Uterus (tissue), 4 donors: ENCODE data around the gene PSMB7. TPM values are rescaled to one million over a fixed set of nuclear protein-coding genes. Genes with fewer than 3 reads are reported as not detected.
"Not testable (repeated sequence)": the region's sequence is repeated elsewhere in the genome, so short reads cannot be mapped to it uniquely, and the experiment has no call there.

Source experiments
- DNase-seq, 2 donors: peaks; one replicate each; pipeline ENCODE4 v3.0.0-alpha.2; 2019 to 2020
- H3K27ac ChIP-seq, 2 donors: fragments of 200-600 bp; sonication (generic); 1 replicate in 1 of 2; 2 replicates in 1 of 2; pipeline ENCODE4 v1.5.1; 2016 to 2018
- H3K27me3 ChIP-seq, 2 donors: fragments of 200-600 bp; sonication (generic); one replicate each; pipeline ENCODE4 v1.5.1; 2018 to 2019; ENCODE audit warnings: control low read depth in 1 of 2
- H3K36me3 ChIP-seq, 2 donors: fragments of 200-600 bp; sonication (generic); one replicate each; pipeline ENCODE4 v1.5.1; 2019; ENCODE audit warnings: control low read depth in 1 of 2
- H3K4me1 ChIP-seq, 2 donors: fragments of 200-600 bp; sonication (generic); one replicate each; pipeline ENCODE4 v1.5.1; 2018 to 2019; ENCODE audit warnings: control low read depth in 1 of 2
- H3K4me3 ChIP-seq, 2 donors: fragments of 200-600 bp; sonication (generic); 1 replicate in 1 of 2; 2 replicates in 1 of 2; pipeline ENCODE4 v1.5.1; 2018 to 2019; ENCODE audit warnings: mild to moderate bottlenecking in 1 of 2
- H3K9me3 ChIP-seq, 2 donors: fragments of 200-600 bp; sonication (generic); one replicate each; pipeline ENCODE4 v1.5.1; 2019; ENCODE audit warnings: control low read depth in 1 of 2
- POLR2A ChIP-seq, 2 donors: fragments of 450-650 bp; IDR thresholded peaks; one replicate each; pipeline ENCODE4 v1.6.1; 2016; ENCODE audit warnings: antibody characterized with exemption in 2 of 2, mild to moderate bottlenecking in 1 of 2, moderate library complexity in 1 of 2
- intact Hi-C: fragments of 100-400 bp; cut with DNase I; formaldehyde crosslinking; loops from one replicate; pipeline ENCODE4 v1.15.1; 2023; ENCODE audit warnings: low total_unique reads
- total RNA-seq, 4 donors: library from RNA; depleted of rRNA in 3 of 4; stranded (reverse); fragments of >200 nt in 3 of 4; gene quantifications; one replicate each; pipeline versions ENCODE4 v1.1.0 to v1.2.4, GENCODE V29; 2014 to 2023
- TF ChIP-seq, protein P1 (sequence below), 4 experiments: fragments of 200-600 bp in 2 of 4; fragments of 450-650 bp in 2 of 4; sonication (generic) in 2 of 4; IDR thresholded peaks; one replicate each; pipeline ENCODE4 v1.5.1; 2016 to 2019; ENCODE audit warnings: antibody characterized with exemption in 4 of 4, mild to moderate bottlenecking in 2 of 4, moderate library complexity in 1 of 4
- donor health status: DM: yes; HTN: yes; CAD: no.

The PSMB7 gene
- total RNA-seq, 4 donors from 2014 or later: 86.1 to 292 (median 94.7) TPM

GRCh38 chr9:124429530-124429867, 14.3 kb upstream of the PSMB7 start:
- Histone ChIP-seq H3K9me3 (no peaks in the 10 kb centered on the region), H3K27me3 (no peaks in the 10 kb centered on the region), H3K4me3 (no peak overlapping the region), H3K4me1 (no peaks in the 10 kb centered on the region), H3K36me3 (no peaks in the 10 kb centered on the region), H3K27ac (no peak overlapping the region)
- DNase-seq: no peak
- intact Hi-C loops: no loop called here
- no peak for TF ChIP-seq POLR2A (IDR thresholded peaks at IDR 0.05)
- TF ChIP-seq, protein P1, sequence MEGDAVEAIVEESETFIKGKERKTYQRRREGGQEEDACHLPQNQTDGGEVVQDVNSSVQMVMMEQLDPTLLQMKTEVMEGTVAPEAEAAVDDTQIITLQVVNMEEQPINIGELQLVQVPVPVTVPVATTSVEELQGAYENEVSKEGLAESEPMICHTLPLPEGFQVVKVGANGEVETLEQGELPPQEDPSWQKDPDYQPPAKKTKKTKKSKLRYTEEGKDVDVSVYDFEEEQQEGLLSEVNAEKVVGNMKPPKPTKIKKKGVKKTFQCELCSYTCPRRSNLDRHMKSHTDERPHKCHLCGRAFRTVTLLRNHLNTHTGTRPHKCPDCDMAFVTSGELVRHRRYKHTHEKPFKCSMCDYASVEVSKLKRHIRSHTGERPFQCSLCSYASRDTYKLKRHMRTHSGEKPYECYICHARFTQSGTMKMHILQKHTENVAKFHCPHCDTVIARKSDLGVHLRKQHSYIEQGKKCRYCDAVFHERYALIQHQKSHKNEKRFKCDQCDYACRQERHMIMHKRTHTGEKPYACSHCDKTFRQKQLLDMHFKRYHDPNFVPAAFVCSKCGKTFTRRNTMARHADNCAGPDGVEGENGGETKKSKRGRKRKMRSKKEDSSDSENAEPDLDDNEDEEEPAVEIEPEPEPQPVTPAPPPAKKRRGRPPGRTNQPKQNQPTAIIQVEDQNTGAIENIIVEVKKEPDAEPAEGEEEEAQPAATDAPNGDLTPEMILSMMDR (IDR thresholded peaks at IDR 0.05): no peak

- no peak for DNase-seq
- Histone ChIP-seq H3K9me3 (no peaks in the 10 kb centered on the region), H3K4me3 (no peak overlapping the region), H3K27me3 (no peaks in the 10 kb centered on the region), H3K27ac (no peak overlapping the region), H3K4me1 (no peaks in the 10 kb centered on the region), H3K36me3 (no peaks in the 10 kb centered on the region)
- intact Hi-C loops: no loop called here
- TF ChIP-seq, protein P1 (IDR thresholded peaks at IDR 0.05): no peak
- TF ChIP-seq POLR2A (IDR thresholded peaks at IDR 0.05): no peak
Observed at GRCh38 chr9:124428751-124429529, 13.7 kb upstream of the PSMB7 start.

- intact Hi-C loops: no loop called here
- Histone ChIP-seq H3K27ac (no peak overlapping the region), H3K27me3 (no peaks in the 10 kb centered on the region), H3K9me3 (no peaks in the 10 kb centered on the region), H3K4me3 (no peak overlapping the region), H3K4me1 (no peaks in the 10 kb centered on the region), H3K36me3 (no peaks in the 10 kb centered on the region)
- TF ChIP-seq POLR2A (IDR thresholded peaks at IDR 0.05): no peak
- TF ChIP-seq, protein P1 (IDR thresholded peaks at IDR 0.05): no peak
- no peak for DNase-seq
Observed at GRCh38 chr9:124427281-124427680, 12.0 kb upstream of the PSMB7 start.

GRCh38 chr9:124426361-124426760, 11.1 kb upstream of the PSMB7 start:
- Histone ChIP-seq H3K36me3 (no peaks in the 10 kb centered on the region), H3K9me3 (no peaks in the 10 kb centered on the region), H3K4me1 (no peaks in the 10 kb centered on the region), H3K27ac (no peak overlapping the region), H3K27me3 (no peaks in the 10 kb centered on the region), H3K4me3 (no peak overlapping the region)
- intact Hi-C loops: no loop called here
- no peak for DNase-seq
- TF ChIP-seq POLR2A (IDR thresholded peaks at IDR 0.05): no peak
- TF ChIP-seq, protein P1 (IDR thresholded peaks at IDR 0.05): no peak

- H3K27me3 ChIP-seq, H3K4me3 ChIP-seq, H3K4me1 ChIP-seq, intact Hi-C loops, H3K36me3 ChIP-seq, H3K27ac ChIP-seq, H3K9me3 ChIP-seq, DNase-seq: not testable (repeated sequence)
Observed at GRCh38 chr9:124425733-124426132, 10.5 kb upstream of the PSMB7 start.
